Glomerular visceral epithelial cell (primary cell): Measurements from ENCODE around the gene DEGS1.
"Not testable (repeated sequence)": the region's sequence is repeated elsewhere in the genome, so short reads cannot be mapped to it uniquely, and the experiment has no call there.

Experiments
- DNase-seq: peaks from one replicate; pipeline ENCODE4 v3.0.0-alpha.2; 2016; ENCODE audit errors: extremely low spot score

DEGS1 gene

GRCh38 chr1:224180783-224181452, 2.1 kb upstream of the DEGS1 start:
- DNase-seq, result no peak

- DNase-seq, result no peak
These were observed 1.6 kb upstream of the DEGS1 start for GRCh38 chr1:224181453-224181810.

- DNase-seq, result peak; percentile 30
These were observed 779 bp upstream of the DEGS1 start for GRCh38 chr1:224182057-224182865.

GRCh38 chr1:224183591-224184312, 712 bp downstream of the DEGS1 start:
- peak; percentile 69 for DNase-seq

GRCh38 chr1:224185208-224185607, 2.2 kb downstream of the DEGS1 start:
- DNase-seq, result no peak

- DNase-seq, result no peak
These were observed 5.2 kb downstream of the DEGS1 start for GRCh38 chr1:224188286-224188685.

- no peak for DNase-seq
These were observed 6.5 kb downstream of the DEGS1 start for GRCh38 chr1:224189561-224189960.

GRCh38 chr1:224192082-224192788, 9.2 kb downstream of the DEGS1 start:
- no peak for DNase-seq

GRCh38 chr1:224193319-224193966, 10.4 kb downstream of the DEGS1 start:
- DNase-seq, result no peak

- no peak for DNase-seq
These were observed 14.0 kb downstream of the DEGS1 start for GRCh38 chr1:224196813-224197600.

- no peak for DNase-seq
These were observed 15.5 kb downstream of the DEGS1 start for GRCh38 chr1:224198572-224198971.

GRCh38 chr1:224199679-224200078, 16.6 kb downstream of the DEGS1 start:
- DNase-seq, result no peak

- DNase-seq, result peak; percentile 68
These were observed 18.3 kb downstream of the DEGS1 start for GRCh38 chr1:224201383-224201782.

GRCh38 chr1:224201853-224202252, 18.8 kb downstream of the DEGS1 start:
- no peak for DNase-seq

GRCh38 chr1:224203243-224204016, 20.4 kb downstream of the DEGS1 start:
- peak; percentile 99 for DNase-seq

- peak; percentile 74 for DNase-seq
These were observed 22.4 kb downstream of the DEGS1 start for GRCh38 chr1:224205438-224205840.

- DNase-seq, result not testable (repeated sequence)
These were observed 23.0 kb downstream of the DEGS1 start for GRCh38 chr1:224205931-224206538.

- peak; percentile 65 for DNase-seq
These were observed 28.3 kb downstream of the DEGS1 start for GRCh38 chr1:224211206-224211962.

GRCh38 chr1:224212618-224213061, 29.6 kb downstream of the DEGS1 start:
- DNase-seq, result no peak
